Uterus (tissue), 2 donors: ENCODE measurements around the gene TM9SF3.

Experiments used
- POLR2A ChIP-seq, 2 donors: fragments of 450-650 bp; IDR thresholded peaks; one replicate each; pipeline ENCODE4 v1.6.1; 2016; ENCODE audit warnings: antibody characterized with exemption in 2 of 2, mild to moderate bottlenecking in 1 of 2, moderate library complexity in 1 of 2
- TF ChIP-seq, protein P1 (sequence below), 4 experiments: fragments of 200-600 bp in 2 of 4; fragments of 450-650 bp in 2 of 4; sonication (generic) in 2 of 4; IDR thresholded peaks; one replicate each; pipeline ENCODE4 v1.5.1; 2016 to 2019; ENCODE audit warnings: antibody characterized with exemption in 4 of 4, mild to moderate bottlenecking in 2 of 4, moderate library complexity in 1 of 4

DNA sequence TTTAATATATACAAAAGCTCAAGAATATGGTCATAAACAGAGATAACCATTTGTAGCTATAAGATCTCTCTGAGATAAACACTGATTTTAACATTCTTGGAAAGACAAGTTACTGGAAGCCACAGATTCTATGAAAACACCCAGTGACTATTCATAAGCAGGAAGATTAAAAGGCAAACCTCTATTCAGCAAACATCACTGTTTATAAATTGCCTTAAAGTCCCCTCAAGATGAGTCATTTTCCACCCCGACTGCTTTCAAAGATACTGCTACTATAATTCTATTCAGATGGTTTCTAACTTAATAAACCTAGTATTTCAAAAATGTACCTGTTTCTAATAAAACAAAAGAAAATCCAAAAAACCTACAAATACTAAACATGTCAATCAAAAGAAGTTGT is 21.0 kb downstream of the TM9SF3 start:
- TF ChIP-seq, protein P1, sequence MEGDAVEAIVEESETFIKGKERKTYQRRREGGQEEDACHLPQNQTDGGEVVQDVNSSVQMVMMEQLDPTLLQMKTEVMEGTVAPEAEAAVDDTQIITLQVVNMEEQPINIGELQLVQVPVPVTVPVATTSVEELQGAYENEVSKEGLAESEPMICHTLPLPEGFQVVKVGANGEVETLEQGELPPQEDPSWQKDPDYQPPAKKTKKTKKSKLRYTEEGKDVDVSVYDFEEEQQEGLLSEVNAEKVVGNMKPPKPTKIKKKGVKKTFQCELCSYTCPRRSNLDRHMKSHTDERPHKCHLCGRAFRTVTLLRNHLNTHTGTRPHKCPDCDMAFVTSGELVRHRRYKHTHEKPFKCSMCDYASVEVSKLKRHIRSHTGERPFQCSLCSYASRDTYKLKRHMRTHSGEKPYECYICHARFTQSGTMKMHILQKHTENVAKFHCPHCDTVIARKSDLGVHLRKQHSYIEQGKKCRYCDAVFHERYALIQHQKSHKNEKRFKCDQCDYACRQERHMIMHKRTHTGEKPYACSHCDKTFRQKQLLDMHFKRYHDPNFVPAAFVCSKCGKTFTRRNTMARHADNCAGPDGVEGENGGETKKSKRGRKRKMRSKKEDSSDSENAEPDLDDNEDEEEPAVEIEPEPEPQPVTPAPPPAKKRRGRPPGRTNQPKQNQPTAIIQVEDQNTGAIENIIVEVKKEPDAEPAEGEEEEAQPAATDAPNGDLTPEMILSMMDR (IDR thresholded peaks at IDR 0.05) = no peak
- no peak for TF ChIP-seq POLR2A (IDR thresholded peaks at IDR 0.05)
